ENCODE measurements around the gene TMEM201. TPM values are rescaled to one million over a fixed set of nuclear protein-coding genes. Genes with fewer than 3 reads are reported as not detected.

Gene TMEM201
- total and polyA plus RNA-seq, 2 of the 8 experiments (the other 6 are each of a cell fraction or from before 2014, with no cell fraction given): 8.2 to 27.1 TPM

DNA sequence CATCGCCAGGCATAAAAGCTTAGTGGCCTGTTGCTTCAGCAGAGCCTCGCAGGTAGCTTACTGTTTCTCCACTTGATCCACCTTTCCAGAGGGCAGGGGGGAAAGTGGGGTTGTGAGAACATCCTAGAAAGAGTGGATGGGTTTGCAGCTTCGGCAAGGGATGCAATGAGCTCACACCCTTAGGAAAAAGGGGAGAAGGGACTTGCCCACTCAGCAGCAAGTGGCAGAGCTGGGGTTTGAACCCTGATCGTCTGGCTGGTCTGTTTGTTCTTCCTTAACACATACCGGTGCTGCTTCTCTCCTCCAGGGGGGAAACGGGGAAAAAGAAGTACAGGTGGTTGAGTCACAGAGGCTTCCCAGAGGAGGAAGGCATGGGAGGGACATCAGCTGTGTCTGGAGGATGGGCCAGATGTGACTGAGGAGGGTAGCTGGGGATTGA, 1.0 kb downstream of the TMEM201 start (continued):
- TF ChIP-seq SIX5 (IDR thresholded peaks at IDR 0.05; ENCODE audit: low read depth, low read length) (no peak), FOSL1 (IDR thresholded peaks at IDR 0.05; ENCODE audit: insufficient read depth, low read depth, low read length) (no peak), PHF8 (conservative IDR thresholded peaks at IDR 0.05; ENCODE audit: low read depth, low read length) (no peak), EP300 (IDR thresholded peaks at IDR 0.05; ENCODE audit: borderline replicate concordance in 1 of 2, low read depth in 2 of 2, low read length in 2 of 2) (no peak), SP1 (IDR thresholded peaks at IDR 0.05; ENCODE audit: low read depth, low read length) (no peak)
- TF ChIP-seq, protein P1, sequence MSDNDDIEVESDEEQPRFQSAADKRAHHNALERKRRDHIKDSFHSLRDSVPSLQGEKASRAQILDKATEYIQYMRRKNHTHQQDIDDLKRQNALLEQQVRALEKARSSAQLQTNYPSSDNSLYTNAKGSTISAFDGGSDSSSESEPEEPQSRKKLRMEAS (IDR thresholded peaks at IDR 0.05): no peak
